CD14-positive monocyte (primary cell): ENCODE results near the gene GRM5. TPM values are rescaled to one million over a fixed set of nuclear protein-coding genes. Genes with fewer than 3 reads are reported as not detected.

Experiments
- DNase-seq, 3 donors: peaks; one replicate each; pipeline ENCODE4 v3.0.0-alpha.2; 2011 to 2022
- H2AFZ ChIP-seq: 2 replicates; pipeline ENCODE4 v1.6.0; 2012; ENCODE audit warnings: mild to moderate bottlenecking, low read depth, low read length, inconsistent platforms; ENCODE audit not compliant: insufficient read depth, poor library complexity, severe bottlenecking
- H3K27ac ChIP-seq, 2 donors: 1 replicate in 1 of 2; 2 replicates in 1 of 2; pipeline ENCODE4 v1.5.1; 2012 to 2013; ENCODE audit warnings: low read length in 2 of 2, control low read depth in 1 of 2, inconsistent platforms in 1 of 2, low read depth in 1 of 2, mild to moderate bottlenecking in 1 of 2
- H3K27me3 ChIP-seq, 2 donors: one replicate each; pipeline versions ENCODE4 v1.6.0 to v1.6.1; 2011 to 2013; ENCODE audit warnings: low read length in 2 of 2; ENCODE audit not compliant: control insufficient read depth in 2 of 2, insufficient read depth in 2 of 2
- H3K36me3 ChIP-seq, 2 donors: replicated peaks in 1 of 2; 1 replicate in 1 of 2; 2 replicates in 1 of 2; pipeline versions ENCODE4 v1.5.1 to v1.6.1; 2012 to 2013; ENCODE audit warnings: low read length in 2 of 2, control low read depth in 1 of 2, inconsistent platforms in 1 of 2, mild to moderate bottlenecking in 1 of 2; ENCODE audit not compliant: insufficient read depth in 2 of 2, control insufficient read depth in 1 of 2
- H3K4me1 ChIP-seq, 2 donors: 1 replicate in 1 of 2; 2 replicates in 1 of 2; pipeline versions ENCODE4 v1.5.1 to v1.6.1; 2012 to 2013; ENCODE audit warnings: low read length in 2 of 2, control low read depth in 1 of 2, inconsistent platforms in 1 of 2, mild to moderate bottlenecking in 1 of 2, moderate library complexity in 1 of 2; ENCODE audit not compliant: insufficient read depth in 2 of 2, control insufficient read depth in 1 of 2
- H3K4me2 ChIP-seq: replicated peaks from 2 replicates; pipeline ENCODE3; 2012; ENCODE audit warnings: low read length, moderate library complexity, mild to moderate bottlenecking; ENCODE audit not compliant: poor library complexity, severe bottlenecking; ENCODE audit errors: extremely low read depth
- H3K4me3 ChIP-seq, 3 experiments: fragments of 200-600 bp in 1 of 3; sonication (generic) in 1 of 3; replicated peaks in 1 of 3; 1 replicate in 2 of 3; 2 replicates in 1 of 3; pipeline ENCODE4 v1.5.1; 2011 to 2013; ENCODE audit warnings: low read length in 3 of 3, mild to moderate bottlenecking in 3 of 3, control low read depth in 2 of 3, low read depth in 2 of 3, inconsistent platforms in 1 of 3, moderate library complexity in 1 of 3
- H3K79me2 ChIP-seq: 2 replicates; pipeline ENCODE4 v1.6.0; 2012; ENCODE audit warnings: mild to moderate bottlenecking, control low read depth, inconsistent platforms, low read length, moderate library complexity; ENCODE audit not compliant: insufficient read depth
- H3K9ac ChIP-seq: 2 replicates; pipeline ENCODE4 v1.6.0; 2017; ENCODE audit warnings: low read length, mild to moderate bottlenecking; ENCODE audit not compliant: insufficient read depth, poor library complexity, severe bottlenecking
- H3K9me3 ChIP-seq, 2 donors: replicated peaks in 1 of 2; 1 replicate in 1 of 2; 2 replicates in 1 of 2; pipeline versions ENCODE4 v1.5.1 to v1.6.1; 2012 to 2013; ENCODE audit warnings: low read length in 2 of 2, control low read depth in 1 of 2; ENCODE audit not compliant: control insufficient read depth in 1 of 2, insufficient read depth in 1 of 2
- H4K20me1 ChIP-seq: 2 replicates; pipeline ENCODE4 v1.6.0; 2012; ENCODE audit warnings: mild to moderate bottlenecking, low read length, control low read depth, moderate library complexity; ENCODE audit not compliant: insufficient read depth
- H3K27ac Mint-ChIP-seq, 7 donors: one replicate each; pipeline ENCODE4 v1.8.0; 2020; ENCODE audit warnings: mild to moderate bottlenecking in 7 of 7, mixed read lengths in 7 of 7, moderate library complexity in 6 of 7, inconsistent platforms in 2 of 7
- H3K27me3 Mint-ChIP-seq, 3 donors: one replicate each; pipeline ENCODE4 v1.8.0; 2021 to 2022; ENCODE audit warnings: low read depth in 3 of 3, mild to moderate bottlenecking in 3 of 3, mixed read lengths in 3 of 3, moderate library complexity in 3 of 3, inconsistent platforms in 1 of 3
- H3K36me3 Mint-ChIP-seq, 2 donors: one replicate each; pipeline ENCODE4 v1.8.0; 2020; ENCODE audit warnings: mixed read lengths in 2 of 2, inconsistent platforms in 1 of 2, mild to moderate bottlenecking in 1 of 2
- H3K4me1 Mint-ChIP-seq: one replicate; pipeline ENCODE4 v1.8.0; 2020; ENCODE audit warnings: mild to moderate bottlenecking, mixed read lengths
- H3K4me3 Mint-ChIP-seq, 2 donors: one replicate each; pipeline ENCODE4 v1.8.0; 2020; ENCODE audit warnings: mild to moderate bottlenecking in 2 of 2, mixed read lengths in 2 of 2, moderate library complexity in 1 of 2
- H3K9me3 Mint-ChIP-seq, 7 donors: one replicate each; pipeline ENCODE4 v1.8.0; 2020 to 2022; ENCODE audit warnings: mixed read lengths in 7 of 7, mild to moderate bottlenecking in 6 of 7, moderate library complexity in 6 of 7, inconsistent platforms in 2 of 7
- WGBS: methylation state at CpG from one replicate; pipeline ENCODE4 v1.1.5; 2013; ENCODE audit warnings: missing lambda C conversion rate; ENCODE audit not compliant: insufficient coverage; 5-methylcytosine and 5-hydroxymethylcytosine counted together
- intact Hi-C, 2 donors: fragments of 100-400 bp; cut with micrococcal nuclease; formaldehyde crosslinking; loops; one replicate each; pipeline versions ENCODE4 v1.15.0 to v1.15.1; 2023
- polyA plus RNA-seq, 3 donors: library from polyadenylated mRNA; depleted of rRNA in 1 of 3; unstranded in 2 of 3; stranded (reverse) in 1 of 3; fragments of 300-500 nt in 2 of 3; fragments of >200 nt in 1 of 3; fragmentation: Illumina TruSeq in 2 of 3; gene quantifications; 1 replicate in 2 of 3; 2 replicates in 1 of 3; pipeline ENCODE4 v1.2.3, GENCODE V29; 2012 to 2021
- TF ChIP-seq, protein P1 (sequence below): fragments of 200-600 bp; IDR thresholded peaks from one replicate; pipeline ENCODE4 v1.8.0; 2022; ENCODE audit warnings: antibody characterized with exemption, mild to moderate bottlenecking

Gene GRM5
- polyA plus RNA-seq, 3 donors, result not detected

DNA sequence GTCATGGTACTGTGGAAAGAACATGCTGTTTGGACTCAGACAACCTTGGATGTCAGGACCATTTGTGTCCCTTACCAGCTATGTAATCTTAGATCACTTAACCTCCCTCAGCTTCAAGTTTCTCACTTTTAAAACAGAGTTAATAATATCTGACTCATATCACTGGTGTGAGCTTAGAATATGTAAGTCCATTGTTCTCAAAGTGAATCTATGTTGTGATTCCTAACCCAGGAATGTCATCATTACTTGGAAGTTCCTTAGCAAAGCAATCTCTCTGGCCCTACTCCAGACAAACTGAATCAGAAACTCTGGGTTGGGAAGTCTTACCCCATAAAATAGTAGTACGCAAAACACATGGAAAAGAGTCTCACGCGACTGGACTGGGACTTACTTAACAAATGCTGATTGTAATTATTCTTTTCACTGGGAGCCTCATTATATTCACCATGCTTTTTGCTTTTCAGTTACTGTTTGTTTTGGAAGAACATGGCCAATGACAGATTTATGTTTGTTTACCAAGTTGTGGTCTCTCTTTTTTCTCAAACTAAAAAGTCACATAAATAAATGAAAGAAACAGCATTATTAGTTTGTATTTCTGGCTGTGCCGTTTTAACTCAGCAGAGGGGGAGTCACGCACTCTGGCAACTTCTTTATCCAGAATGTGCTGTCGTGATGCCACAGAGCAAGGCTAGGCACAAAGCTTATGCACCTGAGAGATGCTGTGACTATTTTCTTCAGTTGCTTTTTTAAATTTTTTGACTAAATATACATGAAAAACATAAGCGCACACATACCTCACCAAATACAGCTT, 510.6 kb downstream of the GRM5 start:
- no peak overlapping the region for H3K4me3 Mint-ChIP-seq
- Histone ChIP-seq H2AFZ (no peak overlapping the region), H3K27me3 (no peaks in the 10 kb centered on the region), H3K27ac (no peak overlapping the region), H3K9ac (no peak overlapping the region), H3K4me2 (no peak overlapping the region), H3K36me3 (no peaks in the 10 kb centered on the region), H3K79me2 (no peaks in the 10 kb centered on the region), H3K9me3 (no peaks in the 10 kb centered on the region), H3K4me3 (no peak overlapping the region), H3K4me1 (no peaks in the 10 kb centered on the region), H4K20me1 (no peaks in the 10 kb centered on the region)
- WGBS, result 100% methylated on average over 1 of the region's 7 CpGs
- peaks cover 1 to 4% (median 2%) of the 10 kb centered on the region in 3 donors for H3K27me3 Mint-ChIP-seq
- TF ChIP-seq, protein P1, sequence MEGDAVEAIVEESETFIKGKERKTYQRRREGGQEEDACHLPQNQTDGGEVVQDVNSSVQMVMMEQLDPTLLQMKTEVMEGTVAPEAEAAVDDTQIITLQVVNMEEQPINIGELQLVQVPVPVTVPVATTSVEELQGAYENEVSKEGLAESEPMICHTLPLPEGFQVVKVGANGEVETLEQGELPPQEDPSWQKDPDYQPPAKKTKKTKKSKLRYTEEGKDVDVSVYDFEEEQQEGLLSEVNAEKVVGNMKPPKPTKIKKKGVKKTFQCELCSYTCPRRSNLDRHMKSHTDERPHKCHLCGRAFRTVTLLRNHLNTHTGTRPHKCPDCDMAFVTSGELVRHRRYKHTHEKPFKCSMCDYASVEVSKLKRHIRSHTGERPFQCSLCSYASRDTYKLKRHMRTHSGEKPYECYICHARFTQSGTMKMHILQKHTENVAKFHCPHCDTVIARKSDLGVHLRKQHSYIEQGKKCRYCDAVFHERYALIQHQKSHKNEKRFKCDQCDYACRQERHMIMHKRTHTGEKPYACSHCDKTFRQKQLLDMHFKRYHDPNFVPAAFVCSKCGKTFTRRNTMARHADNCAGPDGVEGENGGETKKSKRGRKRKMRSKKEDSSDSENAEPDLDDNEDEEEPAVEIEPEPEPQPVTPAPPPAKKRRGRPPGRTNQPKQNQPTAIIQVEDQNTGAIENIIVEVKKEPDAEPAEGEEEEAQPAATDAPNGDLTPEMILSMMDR, result no peak
- H3K9me3 Mint-ChIP-seq, result peaks cover 0 to 2% (median 0%) of the 10 kb centered on the region in 7 donors
- intact Hi-C loops, result no loop called here
- no peak overlapping the region for H3K27ac Mint-ChIP-seq
- H3K4me1 Mint-ChIP-seq, result no peaks in the 10 kb centered on the region
- no peaks in the 10 kb centered on the region for H3K36me3 Mint-ChIP-seq
- DNase-seq, result no peak

DNA sequence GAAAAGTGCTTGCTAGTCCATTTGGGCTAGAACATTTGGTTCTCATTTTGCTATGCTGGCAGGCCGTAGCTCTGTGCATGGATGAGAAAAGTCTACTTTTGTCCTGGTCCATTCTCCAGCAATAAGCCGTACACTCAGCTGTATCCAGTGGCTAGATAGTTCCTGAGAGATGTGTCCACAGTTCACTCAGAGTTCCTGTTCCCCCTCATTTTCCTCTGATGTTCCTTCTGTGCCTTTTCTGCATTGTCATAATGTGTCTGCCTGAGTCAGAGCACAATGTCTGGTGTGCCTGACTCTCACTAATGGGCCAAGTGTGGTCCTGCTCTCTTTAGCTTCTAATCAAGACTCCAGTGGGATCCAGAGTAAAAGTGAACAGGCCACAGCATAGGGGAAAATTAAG, 512.6 kb downstream of the GRM5 start:
- no peak overlapping the region for H2AFZ ChIP-seq

More for the DNA sequence above, 512.6 kb downstream of the GRM5 start:
- no peaks in the 10 kb centered on the region for H3K9me3 ChIP-seq
- no peak overlapping the region for H3K4me2 ChIP-seq
- H4K20me1 ChIP-seq, result no peaks in the 10 kb centered on the region
- H3K27ac ChIP-seq, result no peak overlapping the region
- Mint-ChIP-seq H3K27me3 (peaks cover 1 to 4% (median 3%) of the 10 kb centered on the region in 3 donors), H3K36me3 (no peaks in the 10 kb centered on the region), H3K4me3 (no peak overlapping the region), H3K9me3 (no peaks in the 10 kb centered on the region), H3K27ac (no peak overlapping the region), H3K4me1 (no peaks in the 10 kb centered on the region)
- no peaks in the 10 kb centered on the region for H3K79me2 ChIP-seq
- no peaks in the 10 kb centered on the region for H3K36me3 ChIP-seq
- WGBS, result 67% methylated on average over 1 of the region's 2 CpGs
- H3K4me3 ChIP-seq, result no peak overlapping the region
- intact Hi-C loops, result no loop called here
- no peak overlapping the region for H3K9ac ChIP-seq
- no peaks in the 10 kb centered on the region for H3K27me3 ChIP-seq
- no peak for DNase-seq
- TF ChIP-seq, protein P1, result no peak
- no peaks in the 10 kb centered on the region for H3K4me1 ChIP-seq
